Measurements from ENCODE around the gene CD164.
"Not testable (repeated sequence)": the region's sequence is repeated elsewhere in the genome, so short reads cannot be mapped to it uniquely, and the experiment has no call there.

The CD164 gene

DNA sequence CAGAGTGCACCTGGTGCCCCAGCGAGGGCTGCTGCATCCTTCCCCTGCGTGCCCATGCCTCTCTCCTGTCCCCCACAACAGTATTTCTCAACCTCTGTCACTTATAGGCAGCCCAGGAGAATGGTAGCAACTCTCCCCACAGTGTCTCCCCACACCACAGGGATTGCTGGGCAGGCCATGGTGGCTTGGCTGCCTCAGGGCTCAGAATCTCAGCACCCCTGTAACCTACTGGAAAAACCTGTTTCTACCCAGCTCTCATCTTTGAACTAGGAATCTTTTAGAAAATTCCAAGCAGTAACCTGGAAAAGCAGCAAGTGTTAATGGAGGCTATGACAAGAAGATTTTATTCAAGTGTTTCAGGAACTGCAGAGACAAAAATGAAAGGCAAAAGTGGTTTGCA, 38.0 kb downstream of the CD164 start:
- Mint-ChIP-seq H3K27ac (no peak overlapping the region), H3K27me3 (ENCODE audit: low read depth) (no peaks in the 10 kb centered on the region), H3K4me1 (ENCODE audit: low read depth) (peaks cover 1% of the 10 kb centered on the region), H3K36me3 (ENCODE audit: low read depth) (no peaks in the 10 kb centered on the region), H3K9me3 (no peaks in the 10 kb centered on the region), H3K4me3 (no peak overlapping the region)
- DNase-seq (ENCODE audit: low spot score): no peak

DNA sequence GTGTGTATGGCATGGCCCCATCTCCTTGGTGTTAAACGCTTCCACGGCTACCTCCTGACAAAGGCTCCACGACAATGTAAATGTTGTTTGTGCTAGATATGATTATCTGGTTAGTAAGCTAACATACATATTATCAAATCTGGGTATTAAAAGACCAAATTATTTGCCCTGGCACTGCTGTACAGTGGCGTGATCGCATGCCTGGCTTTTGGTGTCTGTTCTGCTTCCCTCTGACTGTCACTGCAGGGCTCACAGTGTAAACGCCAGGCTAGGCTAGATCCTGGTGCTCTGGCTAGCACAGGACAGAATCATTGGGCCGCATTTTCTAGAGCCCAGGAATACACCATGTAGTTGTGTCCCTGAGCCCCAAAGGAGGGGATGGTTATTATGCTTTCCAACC, 38.7 kb downstream of the CD164 start:
- Mint-ChIP-seq H3K4me1 (ENCODE audit: low read depth) (peaks cover 1% of the 10 kb centered on the region), H3K4me3 (no peak overlapping the region), H3K27ac (no peak overlapping the region), H3K9me3 (no peaks in the 10 kb centered on the region), H3K36me3 (ENCODE audit: low read depth) (no peaks in the 10 kb centered on the region), H3K27me3 (ENCODE audit: low read depth) (no peaks in the 10 kb centered on the region)
- no peak for DNase-seq (ENCODE audit: low spot score)

DNA sequence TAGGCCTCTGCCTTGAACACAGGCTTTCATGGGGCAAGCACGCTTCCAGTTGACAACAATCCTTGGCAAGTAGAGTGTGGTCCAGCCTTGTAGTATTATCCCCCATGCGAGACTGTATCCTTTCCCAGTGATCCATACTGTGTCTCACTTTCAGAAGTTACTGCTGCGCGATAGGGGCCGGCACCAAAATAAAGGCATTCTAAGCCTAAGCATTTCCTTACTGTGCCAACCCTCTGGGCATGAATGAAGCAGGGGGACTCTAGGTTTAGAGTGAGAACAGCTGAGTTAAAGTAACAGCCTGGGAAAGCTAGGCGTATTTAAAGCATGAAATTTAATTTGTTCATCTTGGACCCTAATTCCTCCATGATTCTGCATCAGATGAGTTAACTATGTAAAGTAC, 39.4 kb downstream of the CD164 start:
- Mint-ChIP-seq H3K27me3 (ENCODE audit: low read depth) (no peaks in the 10 kb centered on the region), H3K27ac (no peak overlapping the region), H3K4me1 (ENCODE audit: low read depth) (peaks cover 1% of the 10 kb centered on the region), H3K36me3 (ENCODE audit: low read depth) (no peaks in the 10 kb centered on the region), H3K4me3 (no peak overlapping the region), H3K9me3 (no peaks in the 10 kb centered on the region)
- DNase-seq (ENCODE audit: low spot score): no peak

DNA sequence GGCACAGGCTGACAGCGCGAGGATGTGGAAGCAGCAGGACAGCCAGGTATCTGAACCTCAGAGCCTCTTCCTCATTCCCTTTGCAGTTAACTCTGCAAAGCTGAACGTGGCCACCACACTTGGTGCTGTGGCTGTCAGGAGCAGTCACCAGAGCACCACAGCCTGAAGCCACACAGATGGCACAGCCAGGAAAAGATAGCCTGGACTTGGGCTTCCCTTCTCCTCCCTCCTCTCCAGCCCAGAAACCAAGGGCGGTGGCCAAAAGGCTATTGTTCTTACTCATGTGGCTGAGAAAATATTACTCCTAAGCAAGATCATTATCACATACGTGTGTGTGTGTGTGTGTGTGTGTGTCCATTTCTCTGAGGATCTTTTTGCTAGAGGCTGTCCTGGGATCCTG, 39.8 kb downstream of the CD164 start:
- no peak overlapping the region for H3K4me3 Mint-ChIP-seq
- no peaks in the 10 kb centered on the region for H3K27me3 Mint-ChIP-seq (ENCODE audit: low read depth)
- DNase-seq (ENCODE audit: low spot score): no peak
- no peaks in the 10 kb centered on the region for H3K36me3 Mint-ChIP-seq (ENCODE audit: low read depth)
- H3K9me3 Mint-ChIP-seq: no peaks in the 10 kb centered on the region
- no peak overlapping the region for H3K27ac Mint-ChIP-seq
- peaks cover 1% of the 10 kb centered on the region for H3K4me1 Mint-ChIP-seq (ENCODE audit: low read depth)

DNA sequence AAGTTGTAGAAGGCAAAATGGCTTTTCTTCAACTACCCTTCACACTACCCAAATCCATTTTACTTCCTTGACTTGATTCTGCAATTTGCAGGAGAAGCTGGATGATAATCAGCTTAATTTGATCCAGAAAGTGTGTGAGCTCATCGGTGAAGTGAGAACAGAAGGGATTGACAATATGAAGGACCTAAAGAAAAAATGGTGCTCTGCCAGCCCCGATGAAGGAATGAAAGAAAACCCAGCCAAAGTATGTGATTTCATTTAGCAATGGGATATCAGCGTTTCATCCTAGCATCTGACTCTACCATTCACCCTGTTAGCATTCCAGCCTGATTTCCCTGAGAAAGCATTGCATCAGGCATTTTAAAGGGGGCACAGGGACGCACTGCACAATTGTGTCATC, 41.5 kb downstream of the CD164 start:
- no peaks in the 10 kb centered on the region for H3K36me3 Mint-ChIP-seq (ENCODE audit: low read depth)
- no peak overlapping the region for H3K4me3 Mint-ChIP-seq
- no peak for DNase-seq (ENCODE audit: low spot score)
- no peak overlapping the region for H3K27ac Mint-ChIP-seq
- H3K4me1 Mint-ChIP-seq (ENCODE audit: low read depth): peaks cover 1% of the 10 kb centered on the region
- no peaks in the 10 kb centered on the region for H3K9me3 Mint-ChIP-seq
- no peaks in the 10 kb centered on the region for H3K27me3 Mint-ChIP-seq (ENCODE audit: low read depth)

DNA sequence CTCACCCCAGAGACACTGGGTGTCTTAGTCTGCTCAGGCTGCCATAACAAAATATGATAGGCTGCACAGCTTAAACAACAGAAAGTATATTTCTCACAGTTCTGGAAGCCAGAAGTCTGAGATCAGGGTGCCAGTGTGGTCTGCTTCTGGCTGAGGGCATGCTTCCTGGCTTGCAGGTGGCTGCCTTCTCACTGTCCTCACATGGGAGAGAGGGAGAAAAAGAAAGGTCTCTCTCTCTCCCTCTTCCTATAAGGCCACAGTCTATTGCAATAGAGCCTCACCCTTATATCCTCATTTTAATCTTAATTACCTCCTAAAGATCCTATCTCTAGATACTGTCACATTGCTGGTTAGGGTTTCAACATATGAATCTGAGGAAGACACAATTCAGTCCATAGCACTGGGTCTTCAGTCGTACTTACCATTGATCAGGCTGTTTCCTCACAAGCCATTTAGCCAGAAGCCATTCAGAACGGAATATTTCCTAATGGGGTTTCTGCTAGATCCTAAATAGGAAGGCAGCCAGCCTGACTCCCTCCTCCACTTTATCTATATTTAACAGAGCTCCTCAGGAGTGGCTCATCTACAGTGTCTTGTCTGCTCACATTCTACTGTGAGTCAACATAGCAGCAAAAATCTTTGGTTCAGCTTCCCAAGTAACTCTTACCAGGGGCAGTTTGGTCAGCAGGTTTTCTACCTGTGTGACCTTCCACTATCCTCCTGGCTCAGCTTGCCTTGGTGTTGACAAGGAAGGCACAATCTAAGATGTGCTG, 42.2 kb downstream of the CD164 start:
- Mint-ChIP-seq H3K27me3 (ENCODE audit: low read depth) (no peaks in the 10 kb centered on the region), H3K36me3 (ENCODE audit: low read depth) (no peaks in the 10 kb centered on the region), H3K4me3 (no peak overlapping the region), H3K4me1 (ENCODE audit: low read depth) (peaks cover 1% of the 10 kb centered on the region), H3K9me3 (no peaks in the 10 kb centered on the region), H3K27ac (no peak overlapping the region)
- DNase-seq (ENCODE audit: low spot score): no peak

DNA sequence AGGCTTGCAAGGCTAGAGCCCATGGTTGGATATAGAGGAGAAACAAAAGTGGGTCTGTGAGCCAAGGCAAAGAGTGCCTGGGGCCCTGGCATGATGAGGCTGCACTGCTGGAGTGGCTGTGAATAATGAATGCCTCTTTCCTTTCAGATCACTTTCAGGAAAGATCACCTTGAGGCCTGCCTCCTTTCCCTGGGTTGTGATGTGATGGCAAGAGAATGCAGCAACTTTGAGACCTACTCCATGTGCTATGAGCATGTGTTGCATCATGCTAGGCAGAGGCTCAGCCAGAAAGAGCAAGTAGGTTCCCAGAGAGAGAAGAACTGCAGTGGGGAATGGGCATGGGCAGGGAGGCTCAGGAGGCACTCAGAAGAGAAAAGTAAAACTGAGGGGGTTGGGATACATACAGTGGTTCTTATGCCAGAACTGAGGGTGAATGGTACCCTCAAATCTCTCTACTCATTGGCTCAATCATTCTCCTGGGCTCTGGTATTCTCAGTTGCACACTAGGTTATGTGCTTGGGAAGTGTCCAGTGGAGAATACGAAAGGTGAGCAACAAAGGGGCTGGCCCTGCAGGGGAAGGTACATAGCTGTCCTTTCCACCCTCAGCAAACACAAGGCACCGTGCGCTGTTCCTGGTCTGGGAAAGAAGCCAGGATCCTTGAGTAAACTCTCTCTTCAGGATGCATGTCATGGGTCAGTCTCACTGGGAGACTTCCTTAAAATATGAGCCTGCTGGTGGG, 45.9 kb downstream of the CD164 start:
- no peak overlapping the region for H3K27ac Mint-ChIP-seq
- H3K27me3 Mint-ChIP-seq (ENCODE audit: low read depth): no peaks in the 10 kb centered on the region
- no peak for DNase-seq (ENCODE audit: low spot score)
- H3K4me1 Mint-ChIP-seq (ENCODE audit: low read depth): peaks cover 3% of the 10 kb centered on the region
- no peaks in the 10 kb centered on the region for H3K9me3 Mint-ChIP-seq
- H3K4me3 Mint-ChIP-seq: no peak overlapping the region
- peaks cover 4% of the 10 kb centered on the region for H3K36me3 Mint-ChIP-seq (ENCODE audit: low read depth)

DNA sequence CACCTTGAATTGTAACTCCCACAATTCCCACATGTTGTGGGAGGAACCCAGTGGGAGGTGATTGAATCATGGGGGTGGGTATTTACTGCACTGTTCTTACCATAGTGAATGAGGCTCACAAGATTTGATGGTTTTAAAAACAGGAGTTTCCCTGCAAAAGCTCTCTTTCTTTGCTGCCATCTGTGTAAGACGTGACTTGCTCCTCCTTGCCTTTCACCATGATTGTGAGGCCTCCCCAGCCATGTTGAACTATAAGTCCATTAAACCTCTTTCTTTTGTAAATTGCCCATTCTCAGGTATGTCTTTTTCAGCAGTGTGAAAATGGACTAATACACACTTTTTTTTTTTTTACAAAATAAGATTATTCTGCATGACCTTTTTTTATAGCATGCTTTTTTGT, 48.4 kb downstream of the CD164 start:
- H3K27ac Mint-ChIP-seq; H3K36me3 Mint-ChIP-seq (ENCODE audit: low read depth): not testable (repeated sequence)

DNA sequence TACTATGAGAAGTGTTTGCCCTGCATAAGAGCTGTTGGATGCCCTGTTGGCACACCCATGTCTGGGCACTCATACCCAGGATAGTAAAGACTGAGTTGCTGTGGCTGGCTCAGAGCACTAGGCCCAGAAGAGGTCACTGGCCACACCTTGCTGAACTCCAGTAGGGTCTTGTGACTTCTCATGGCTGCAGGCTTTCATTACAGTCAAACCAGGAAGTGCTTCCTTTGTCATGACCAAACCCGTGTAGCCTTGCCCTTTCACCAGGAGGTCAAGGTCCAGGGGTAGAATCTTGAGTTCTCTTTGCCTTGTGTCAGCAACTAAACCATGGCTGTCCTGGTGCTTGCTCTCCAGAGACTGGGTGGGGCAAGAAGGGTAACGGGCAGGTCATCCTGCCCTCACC, 49.5 kb downstream of the CD164 start:
- H3K4me3 Mint-ChIP-seq: no peak overlapping the region

More for the DNA sequence above, 48.4 kb downstream of the CD164 start:
- H3K4me1 Mint-ChIP-seq (ENCODE audit: low read depth); H3K4me3 Mint-ChIP-seq; H3K27me3 Mint-ChIP-seq (ENCODE audit: low read depth); H3K9me3 Mint-ChIP-seq; DNase-seq (ENCODE audit: low spot score): not testable (repeated sequence)

DNA sequence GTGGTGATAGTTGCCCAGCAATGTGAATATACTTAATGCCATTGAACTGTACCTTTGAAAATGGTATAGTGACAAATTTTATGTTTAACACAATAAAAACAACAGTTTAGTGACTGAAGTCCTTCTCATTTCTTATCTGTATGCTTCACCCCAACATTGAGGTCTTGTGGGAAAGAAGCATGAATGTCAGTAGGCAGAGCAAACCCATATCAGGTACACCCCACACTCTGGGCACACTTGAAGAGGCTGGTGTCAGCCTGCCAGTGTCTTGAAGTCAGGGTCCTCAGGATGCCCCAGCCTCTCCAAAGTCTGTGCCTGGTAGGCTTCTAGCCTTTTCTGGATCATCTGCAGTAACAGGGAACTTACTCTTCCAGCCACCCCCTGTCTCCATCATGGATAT, 51.2 kb downstream of the CD164 start:
- Mint-ChIP-seq H3K4me3 (no peak overlapping the region), H3K27me3 (ENCODE audit: low read depth) (no peaks in the 10 kb centered on the region), H3K27ac (no peak overlapping the region), H3K36me3 (ENCODE audit: low read depth) (peaks cover 4% of the 10 kb centered on the region), H3K9me3 (no peaks in the 10 kb centered on the region), H3K4me1 (ENCODE audit: low read depth) (peaks cover 4% of the 10 kb centered on the region)
- no peak for DNase-seq (ENCODE audit: low spot score)

More for the DNA sequence above, 49.5 kb downstream of the CD164 start:
- Mint-ChIP-seq H3K36me3 (ENCODE audit: low read depth) (peaks cover 4% of the 10 kb centered on the region), H3K27me3 (ENCODE audit: low read depth) (no peaks in the 10 kb centered on the region), H3K9me3 (no peaks in the 10 kb centered on the region), H3K27ac (no peak overlapping the region), H3K4me1 (ENCODE audit: low read depth) (peaks cover 4% of the 10 kb centered on the region)
- DNase-seq (ENCODE audit: low spot score): no peak

DNA sequence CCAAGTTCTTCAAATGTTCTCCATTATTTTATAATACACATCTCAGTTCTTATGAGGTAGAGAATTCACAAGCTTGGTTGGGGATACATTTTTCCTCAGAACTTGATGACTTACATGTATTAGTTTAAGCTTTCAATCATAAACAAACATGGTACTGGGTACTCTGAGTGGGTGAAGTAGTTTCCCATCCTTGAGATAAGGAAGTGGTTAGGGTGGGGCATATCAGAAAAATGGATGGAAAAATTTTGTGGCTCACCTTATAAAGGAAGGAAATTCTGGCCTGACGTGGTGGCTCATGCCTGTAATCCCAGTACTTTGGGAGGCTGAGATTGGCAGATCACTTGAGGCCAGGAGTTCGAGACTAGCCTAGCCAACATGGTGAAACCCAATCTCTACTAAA, 52.0 kb downstream of the CD164 start:
- DNase-seq (ENCODE audit: low spot score): no peak
- H3K4me3 Mint-ChIP-seq: no peak overlapping the region
- H3K36me3 Mint-ChIP-seq (ENCODE audit: low read depth): peaks cover 4% of the 10 kb centered on the region
- no peaks in the 10 kb centered on the region for H3K27me3 Mint-ChIP-seq (ENCODE audit: low read depth)
- no peaks in the 10 kb centered on the region for H3K9me3 Mint-ChIP-seq
- peaks cover 4% of the 10 kb centered on the region for H3K4me1 Mint-ChIP-seq (ENCODE audit: low read depth)
- no peak overlapping the region for H3K27ac Mint-ChIP-seq

DNA sequence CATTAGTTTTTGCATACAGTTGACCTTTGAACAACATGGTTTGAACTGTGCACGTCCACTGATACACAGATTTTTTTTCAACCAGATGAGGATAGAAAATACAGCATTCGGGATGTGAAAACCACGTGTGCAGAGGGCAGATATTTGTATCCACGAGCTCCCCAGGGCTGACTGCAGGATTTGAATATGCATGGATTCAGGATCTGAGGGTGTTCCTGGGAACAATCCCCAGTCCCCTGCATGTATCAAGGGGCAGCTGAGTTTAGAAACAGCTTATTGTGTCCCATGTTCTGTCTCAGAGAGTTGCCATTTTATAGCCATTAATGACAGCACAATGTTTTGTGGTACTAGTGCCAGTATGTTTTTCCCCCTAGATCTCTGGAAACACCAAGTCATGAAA, 53.6 kb downstream of the CD164 start:
- no peak for DNase-seq (ENCODE audit: low spot score)
- Mint-ChIP-seq H3K4me1 (ENCODE audit: low read depth) (peaks cover 4% of the 10 kb centered on the region), H3K36me3 (ENCODE audit: low read depth) (no peaks in the 10 kb centered on the region), H3K4me3 (no peak overlapping the region), H3K27ac (no peak overlapping the region), H3K27me3 (ENCODE audit: low read depth) (no peaks in the 10 kb centered on the region), H3K9me3 (no peaks in the 10 kb centered on the region)

DNA sequence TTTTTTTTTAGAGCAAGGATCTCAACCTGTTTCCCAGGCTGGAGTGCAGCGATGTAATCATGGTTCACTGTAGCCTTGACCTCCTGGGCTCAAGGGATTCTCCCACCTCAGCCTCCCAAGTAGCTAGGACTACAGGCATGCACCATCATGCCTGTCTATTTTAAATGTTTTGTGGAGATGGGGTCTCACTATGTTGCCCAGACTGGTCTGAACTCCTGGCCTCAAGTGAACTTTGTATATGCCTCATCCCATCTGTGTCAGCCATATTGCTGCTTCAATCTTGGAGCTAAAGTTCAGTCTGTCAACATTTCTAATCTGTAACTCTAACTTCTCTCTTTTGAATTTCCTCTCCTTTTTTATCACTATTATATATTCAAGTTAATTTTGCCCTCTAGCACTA, 54.3 kb downstream of the CD164 start:
- Mint-ChIP-seq H3K9me3 (no peaks in the 10 kb centered on the region), H3K27me3 (ENCODE audit: low read depth) (no peaks in the 10 kb centered on the region), H3K27ac (no peak overlapping the region), H3K4me1 (ENCODE audit: low read depth) (peaks cover 7% of the 10 kb centered on the region), H3K4me3 (no peak overlapping the region), H3K36me3 (ENCODE audit: low read depth) (no peaks in the 10 kb centered on the region)
- DNase-seq (ENCODE audit: low spot score): no peak

DNA sequence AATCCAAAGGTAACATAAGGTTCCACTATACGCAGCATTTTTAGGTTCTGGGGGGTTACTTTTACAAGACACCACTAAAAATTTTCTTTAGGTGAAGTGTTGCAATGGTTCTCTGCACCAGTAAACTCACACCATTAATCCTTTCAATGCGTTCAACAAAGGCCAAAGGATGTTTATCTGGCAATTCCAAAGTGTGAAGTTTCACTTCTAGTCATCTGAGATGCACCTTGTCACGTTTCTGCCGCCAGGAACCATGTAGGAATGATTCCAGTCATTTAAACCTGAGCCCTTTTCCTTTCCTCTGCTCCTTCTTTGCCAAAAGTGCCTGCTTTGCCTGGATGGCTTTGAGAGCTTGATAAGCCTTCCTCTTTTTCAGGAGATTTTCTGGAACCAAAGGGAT, 54.8 kb downstream of the CD164 start:
- DNase-seq (ENCODE audit: low spot score): no peak
- Mint-ChIP-seq H3K27ac (no peak overlapping the region), H3K27me3 (ENCODE audit: low read depth) (no peaks in the 10 kb centered on the region), H3K4me3 (no peak overlapping the region), H3K36me3 (ENCODE audit: low read depth) (no peaks in the 10 kb centered on the region), H3K9me3 (no peaks in the 10 kb centered on the region), H3K4me1 (ENCODE audit: low read depth) (peaks cover 9% of the 10 kb centered on the region)

Measured in T-helper 2 cell treated with Interferon-gamma antibody and Interleukin-4, amounts not matched to agents 5 μg/mL and 100 μg/mL, for 36 hours (primary cell).